H7 (cell line): ENCODE measurements around the gene SLC35E3. TPM values are rescaled to one million over a fixed set of nuclear protein-coding genes. Genes with fewer than 3 reads are reported as not detected.

Experiments
- DNase-seq: peaks from one replicate; pipeline ENCODE4 v3.0.0; 2012
- H3K27me3 ChIP-seq: 2 replicates; pipeline ENCODE4 v1.6.0; 2011; ENCODE audit warnings: mild to moderate bottlenecking, low read length; ENCODE audit not compliant: control insufficient read depth, insufficient read depth
- H3K36me3 ChIP-seq: replicated peaks from 2 replicates; pipeline ENCODE4 v1.5.1; 2011; ENCODE audit warnings: low read length; ENCODE audit not compliant: control insufficient read depth, insufficient read depth
- H3K4me3 ChIP-seq: 2 replicates; pipeline ENCODE4 v1.5.1; 2011; ENCODE audit warnings: low read depth, mild to moderate bottlenecking, control low read depth, low read length, moderate library complexity; ENCODE audit not compliant: insufficient read depth
- total RNA-seq: library from RNA; depleted of rRNA; stranded (reverse); fragments of >200 nt; shearing (Covaris generic); gene quantifications from 2 replicates; pipeline ENCODE4 v1.2.3, GENCODE V29; 2014

SLC35E3 gene
- total RNA-seq, 1 experiment from 2014 or later, result 3.8 TPM

GRCh38 chr12:68780731-68781130 lies 34.8 kb downstream of the SLC35E3 start:
- Histone ChIP-seq H3K27me3 (no peaks in the 10 kb centered on the region), H3K4me3 (no peak overlapping the region), H3K36me3 (no peaks in the 10 kb centered on the region)
- DNase-seq, result no peak

- no peaks in the 10 kb centered on the region for H3K36me3 ChIP-seq
- no peak overlapping the region for H3K4me3 ChIP-seq
- H3K27me3 ChIP-seq, result no peaks in the 10 kb centered on the region
- DNase-seq, result no peak
Observed at GRCh38 chr12:68781728-68782127, 35.8 kb downstream of the SLC35E3 start.

- no peak for DNase-seq
- H3K36me3 ChIP-seq, result no peaks in the 10 kb centered on the region
- no peak overlapping the region for H3K4me3 ChIP-seq
- H3K27me3 ChIP-seq, result no peaks in the 10 kb centered on the region
Observed at GRCh38 chr12:68784015-68784414, 38.0 kb downstream of the SLC35E3 start.

DNA sequence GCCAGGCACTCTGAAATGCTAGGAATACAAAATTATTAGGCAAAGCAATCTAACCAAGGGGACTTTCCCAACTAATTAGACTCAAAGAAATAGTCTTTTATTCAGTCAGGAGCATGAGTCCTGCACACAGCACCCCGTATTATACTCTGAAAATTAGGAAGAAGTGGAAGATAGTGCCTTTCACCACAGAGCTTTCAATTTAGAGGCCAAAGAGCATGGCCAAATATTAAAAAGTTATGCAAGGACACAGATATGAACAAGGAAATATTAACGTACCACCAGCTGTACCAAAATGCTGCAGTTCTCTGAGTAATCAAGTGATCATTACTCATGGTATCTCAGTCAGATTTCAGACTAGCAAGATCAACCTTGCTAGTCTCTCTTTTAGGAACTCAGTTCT lies 39.4 kb downstream of the SLC35E3 start:
- Histone ChIP-seq H3K4me3 (no peak overlapping the region), H3K27me3 (no peaks in the 10 kb centered on the region), H3K36me3 (no peaks in the 10 kb centered on the region)
- DNase-seq, result no peak

DNA sequence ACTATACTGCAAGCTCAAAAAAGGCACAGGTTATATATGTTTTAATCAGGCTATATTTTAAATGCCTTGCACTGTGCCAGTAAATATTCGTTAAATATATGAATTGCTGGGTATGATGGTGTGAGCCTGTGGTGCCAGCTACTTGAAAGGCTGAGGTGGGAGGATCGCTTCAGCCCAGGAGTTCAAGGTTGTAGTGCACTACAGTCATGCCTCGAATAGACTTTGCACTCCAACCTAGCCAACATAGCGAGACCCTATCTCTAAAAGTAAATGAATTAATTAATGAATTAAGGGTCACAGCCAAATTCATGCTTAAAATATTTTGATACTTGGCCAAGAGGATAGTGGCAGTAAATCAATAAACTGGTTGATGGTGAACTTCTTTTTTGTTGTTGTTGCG lies 39.8 kb downstream of the SLC35E3 start:
- DNase-seq, result no peak
- no peaks in the 10 kb centered on the region for H3K27me3 ChIP-seq
- H3K4me3 ChIP-seq, result no peak overlapping the region
- no peaks in the 10 kb centered on the region for H3K36me3 ChIP-seq

- Histone ChIP-seq H3K4me3 (no peak overlapping the region), H3K36me3 (no peaks in the 10 kb centered on the region), H3K27me3 (no peaks in the 10 kb centered on the region)
- no peak for DNase-seq
Observed at GRCh38 chr12:68786929-68787328, 41.0 kb downstream of the SLC35E3 start.

- DNase-seq, result no peak
- no peaks in the 10 kb centered on the region for H3K27me3 ChIP-seq
- no peak overlapping the region for H3K4me3 ChIP-seq
- H3K36me3 ChIP-seq, result no peaks in the 10 kb centered on the region
Observed at GRCh38 chr12:68788554-68789143, 42.7 kb downstream of the SLC35E3 start.

DNA sequence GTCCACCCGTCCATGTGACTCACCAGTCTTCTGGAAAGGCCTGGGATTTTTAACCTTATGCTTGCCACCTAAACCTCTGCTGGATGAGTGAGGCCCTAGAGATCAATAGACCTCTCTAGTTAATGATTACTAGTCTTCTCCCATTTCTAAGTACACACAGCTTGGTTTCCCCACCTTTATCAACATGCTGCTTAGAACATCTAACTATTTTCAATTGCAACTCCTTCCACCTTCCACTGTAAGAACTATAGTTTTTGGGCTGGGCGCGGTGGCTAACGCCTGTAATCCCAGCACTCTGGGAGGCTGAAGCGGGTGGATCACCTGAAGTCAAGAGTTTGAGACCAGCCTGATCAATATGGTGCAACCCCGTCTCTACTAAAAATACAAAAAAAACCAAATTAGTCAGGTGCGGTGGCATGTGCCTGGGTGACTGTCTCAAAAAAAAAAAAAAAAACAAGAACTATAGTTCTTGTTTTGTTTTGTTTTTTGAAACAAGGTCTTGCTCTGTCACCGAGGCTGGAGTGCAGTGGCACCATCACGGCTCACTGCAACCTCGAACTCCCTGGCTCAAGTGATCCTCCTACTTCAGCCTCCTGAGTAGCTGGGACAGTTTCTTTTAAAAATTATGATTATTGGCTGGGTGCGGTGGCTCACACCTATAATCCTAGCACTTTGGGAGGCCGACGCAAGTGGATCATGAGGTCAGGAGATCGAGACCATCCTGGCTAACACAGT lies 43.3 kb downstream of the SLC35E3 start:
- H3K4me3 ChIP-seq, result no peak overlapping the region
- H3K36me3 ChIP-seq, result no peaks in the 10 kb centered on the region
- H3K27me3 ChIP-seq, result no peaks in the 10 kb centered on the region
- no peak for DNase-seq

- H3K36me3 ChIP-seq, result no peaks in the 10 kb centered on the region
- DNase-seq, result no peak
- no peak overlapping the region for H3K4me3 ChIP-seq
- H3K27me3 ChIP-seq, result no peaks in the 10 kb centered on the region
Observed at GRCh38 chr12:68790081-68790951, 44.3 kb downstream of the SLC35E3 start.

GRCh38 chr12:68790952-68791234 lies 44.9 kb downstream of the SLC35E3 start:
- no peak overlapping the region for H3K4me3 ChIP-seq
- H3K36me3 ChIP-seq, result no peaks in the 10 kb centered on the region
- DNase-seq, result no peak
- no peaks in the 10 kb centered on the region for H3K27me3 ChIP-seq

DNA sequence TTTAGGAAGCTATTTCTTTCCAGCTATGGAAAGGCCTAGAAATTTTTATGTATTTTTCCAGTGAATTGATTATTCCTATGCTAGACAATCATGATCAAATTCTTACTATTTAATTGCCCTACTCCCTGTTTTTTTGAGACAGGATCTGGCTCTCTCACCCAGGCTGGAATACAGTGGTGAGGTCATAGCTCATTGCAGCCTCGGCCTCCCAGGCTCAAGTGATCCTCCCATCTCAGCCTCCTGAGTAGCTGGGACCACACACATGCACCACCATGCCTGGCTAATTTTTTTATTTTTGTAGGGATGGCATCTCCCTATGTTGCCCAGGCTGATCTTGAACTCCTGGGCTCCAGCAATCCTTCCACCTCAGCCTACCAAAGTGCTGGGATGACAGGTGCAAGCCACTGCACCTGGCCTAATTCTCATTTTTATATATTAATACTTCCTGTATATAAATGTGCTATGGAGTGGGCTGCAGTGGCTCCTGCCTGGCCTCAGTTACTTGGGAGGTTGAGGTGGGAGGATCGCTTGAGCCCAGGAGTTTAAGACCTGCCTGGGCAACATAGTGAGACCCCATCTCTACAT lies 46.0 kb downstream of the SLC35E3 start:
- no peaks in the 10 kb centered on the region for H3K36me3 ChIP-seq
- no peak for DNase-seq
- H3K4me3 ChIP-seq, result no peak overlapping the region
- no peaks in the 10 kb centered on the region for H3K27me3 ChIP-seq

GRCh38 chr12:68792952-68793351 lies 47.0 kb downstream of the SLC35E3 start:
- H3K4me3 ChIP-seq, result no peak overlapping the region
- peak; percentile 77 for DNase-seq
- no peaks in the 10 kb centered on the region for H3K27me3 ChIP-seq
- no peaks in the 10 kb centered on the region for H3K36me3 ChIP-seq

DNA sequence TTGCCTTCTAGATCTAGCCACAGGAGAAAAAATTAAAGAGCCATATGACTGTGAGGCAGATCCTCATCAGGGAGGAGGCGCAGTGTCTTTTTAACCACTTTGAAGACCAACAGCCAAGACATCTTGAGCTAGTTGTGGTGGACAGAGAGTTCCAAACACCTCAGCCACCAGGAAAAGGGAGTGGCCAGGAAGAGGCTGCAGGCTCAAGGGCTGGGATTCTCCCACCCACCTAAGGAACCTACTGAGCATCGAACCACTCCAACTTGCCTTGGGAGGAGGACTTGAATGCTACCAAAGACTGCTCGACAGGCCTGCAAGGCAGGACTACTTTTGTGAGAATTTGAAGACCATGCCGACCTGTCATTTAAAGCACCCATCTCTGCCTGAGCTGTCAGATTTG lies 47.5 kb downstream of the SLC35E3 start:
- no peak for DNase-seq
- no peak overlapping the region for H3K4me3 ChIP-seq
- H3K27me3 ChIP-seq, result no peaks in the 10 kb centered on the region
- no peaks in the 10 kb centered on the region for H3K36me3 ChIP-seq

DNA sequence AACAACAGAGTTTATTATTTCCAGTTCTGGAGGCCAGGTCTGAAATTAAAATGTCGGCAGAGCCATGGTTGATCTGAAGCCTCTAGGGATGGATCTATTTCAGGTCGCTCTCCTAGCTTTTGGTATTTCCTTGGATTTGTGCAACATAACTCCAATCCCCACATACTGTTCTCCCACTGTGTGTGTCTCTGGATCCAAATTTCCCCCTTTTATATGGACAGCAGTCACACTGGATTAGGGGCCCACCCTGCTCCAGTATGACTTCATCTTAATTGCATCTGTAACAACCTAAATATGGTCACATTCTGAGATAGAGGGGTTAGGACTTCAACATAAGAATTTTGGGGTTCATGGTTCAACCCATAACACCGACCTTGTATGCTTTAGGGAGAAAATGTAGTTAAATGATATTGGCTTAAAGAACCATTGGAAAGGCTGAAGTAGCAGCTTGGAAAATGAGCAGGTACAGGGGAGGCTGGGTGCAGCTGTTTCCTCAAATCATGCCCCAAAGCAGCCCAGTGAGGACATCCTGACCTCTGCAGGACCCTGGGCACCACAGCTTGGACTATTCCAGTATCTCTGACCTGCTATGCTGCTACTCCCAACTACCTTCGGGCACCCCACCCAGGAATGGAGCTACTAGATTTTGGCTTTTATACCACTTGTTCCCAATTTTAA lies 48.1 kb downstream of the SLC35E3 start:
- Histone ChIP-seq H3K36me3 (no peaks in the 10 kb centered on the region), H3K27me3 (no peaks in the 10 kb centered on the region), H3K4me3 (no peak overlapping the region)
- DNase-seq, result no peak
